ENCODE measurements around the gene BRMS1L. TPM values are rescaled to one million over a fixed set of nuclear protein-coding genes. Genes with fewer than 3 reads are reported as not detected.

BRMS1L gene
- total RNA-seq, 2 donors from 2014 or later: 9.0 to 9.4 TPM

DNA sequence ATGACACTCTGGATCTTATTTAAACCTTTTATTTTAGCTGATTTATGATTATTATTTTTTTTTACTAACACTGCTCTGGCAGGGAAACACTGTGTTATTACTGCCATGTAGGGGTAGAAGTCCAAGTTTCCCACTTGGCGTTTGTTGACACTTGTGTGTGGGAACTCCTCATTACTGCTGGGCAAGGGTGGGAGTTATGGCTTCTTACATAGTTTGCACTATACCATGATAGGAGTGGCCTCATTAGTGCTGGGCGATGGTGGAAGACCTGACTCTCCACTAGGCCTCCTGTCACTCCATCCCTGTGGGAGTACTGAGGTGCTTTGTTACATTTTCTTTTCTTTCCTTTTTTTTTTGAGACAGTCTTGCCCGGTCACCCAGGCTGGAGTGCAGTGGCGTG lies 83.5 kb downstream of the BRMS1L start:
- TF ChIP-seq, protein P1, sequence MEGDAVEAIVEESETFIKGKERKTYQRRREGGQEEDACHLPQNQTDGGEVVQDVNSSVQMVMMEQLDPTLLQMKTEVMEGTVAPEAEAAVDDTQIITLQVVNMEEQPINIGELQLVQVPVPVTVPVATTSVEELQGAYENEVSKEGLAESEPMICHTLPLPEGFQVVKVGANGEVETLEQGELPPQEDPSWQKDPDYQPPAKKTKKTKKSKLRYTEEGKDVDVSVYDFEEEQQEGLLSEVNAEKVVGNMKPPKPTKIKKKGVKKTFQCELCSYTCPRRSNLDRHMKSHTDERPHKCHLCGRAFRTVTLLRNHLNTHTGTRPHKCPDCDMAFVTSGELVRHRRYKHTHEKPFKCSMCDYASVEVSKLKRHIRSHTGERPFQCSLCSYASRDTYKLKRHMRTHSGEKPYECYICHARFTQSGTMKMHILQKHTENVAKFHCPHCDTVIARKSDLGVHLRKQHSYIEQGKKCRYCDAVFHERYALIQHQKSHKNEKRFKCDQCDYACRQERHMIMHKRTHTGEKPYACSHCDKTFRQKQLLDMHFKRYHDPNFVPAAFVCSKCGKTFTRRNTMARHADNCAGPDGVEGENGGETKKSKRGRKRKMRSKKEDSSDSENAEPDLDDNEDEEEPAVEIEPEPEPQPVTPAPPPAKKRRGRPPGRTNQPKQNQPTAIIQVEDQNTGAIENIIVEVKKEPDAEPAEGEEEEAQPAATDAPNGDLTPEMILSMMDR (conservative IDR thresholded peaks at IDR 0.05): no peak
- H3K4me1 Mint-ChIP-seq: no peaks in the 10 kb centered on the region
- no peaks in the 10 kb centered on the region for H3K4me1 ChIP-seq (ENCODE audit: control insufficient read depth, insufficient read depth, low read length)
- no peak overlapping the region for H3K27ac ChIP-seq (ENCODE audit: low read depth, low read length)
- H3K9ac ChIP-seq (ENCODE audit: extremely low read depth, low read length, poor library complexity, severe bottlenecking): no peak overlapping the region
- no peak overlapping the region for H3K4me3 ChIP-seq (ENCODE audit: low read length)
- H3K27me3 Mint-ChIP-seq (ENCODE audit: insufficient read depth): no peaks in the 10 kb centered on the region
- H3K27ac Mint-ChIP-seq: no peak overlapping the region
- no peak for DNase-seq
- no peaks in the 10 kb centered on the region for H3K36me3 Mint-ChIP-seq (ENCODE audit: low read depth)
- H3K27me3 ChIP-seq (ENCODE audit: control insufficient read depth, insufficient read depth, low read length, poor library complexity, severe bottlenecking): no peaks in the 10 kb centered on the region
- WGBS, 2 experiments (ENCODE audit: insufficient coverage in 1 of 2, insufficient read length in 1 of 2): 90 to 94% methylated on average over 2 to 4 of the region's 4 CpGs
- H3K4me3 Mint-ChIP-seq: no peak overlapping the region
- H3K36me3 ChIP-seq (ENCODE audit: control insufficient read depth, insufficient read depth, low read length): no peaks in the 10 kb centered on the region
- no peaks in the 10 kb centered on the region for H3K9me3 ChIP-seq (ENCODE audit: control insufficient read depth, low read length)
- no peaks in the 10 kb centered on the region for H3K9me3 Mint-ChIP-seq

DNA sequence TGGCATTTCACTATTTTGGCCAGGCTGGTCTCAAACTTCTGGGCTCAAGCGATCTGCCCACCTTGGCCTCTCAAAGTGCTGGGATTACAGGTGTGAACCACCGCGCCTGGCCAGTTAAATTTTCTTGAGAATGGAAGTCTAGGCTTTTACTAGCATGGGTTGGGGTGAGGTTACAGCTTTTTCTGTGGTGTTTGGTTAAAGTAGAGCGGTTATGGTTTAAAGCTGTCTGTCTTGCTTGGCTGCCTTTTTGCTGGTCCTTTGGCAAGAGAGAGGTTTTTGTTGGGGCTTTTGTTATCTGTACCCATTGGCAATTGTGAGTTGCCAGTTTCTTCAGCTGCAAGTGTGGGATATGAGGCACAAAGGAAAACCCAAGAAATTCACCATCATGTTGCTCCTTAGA lies 84.1 kb downstream of the BRMS1L start:
- Histone ChIP-seq H3K9ac (ENCODE audit: extremely low read depth, low read length, poor library complexity, severe bottlenecking) (no peak overlapping the region), H3K4me1 (ENCODE audit: control insufficient read depth, insufficient read depth, low read length) (no peaks in the 10 kb centered on the region), H3K36me3 (ENCODE audit: control insufficient read depth, insufficient read depth, low read length) (no peaks in the 10 kb centered on the region), H3K9me3 (ENCODE audit: control insufficient read depth, low read length) (no peaks in the 10 kb centered on the region), H3K27ac (ENCODE audit: low read depth, low read length) (no peak overlapping the region), H3K4me3 (ENCODE audit: low read length) (no peak overlapping the region), H3K27me3 (ENCODE audit: control insufficient read depth, insufficient read depth, low read length, poor library complexity, severe bottlenecking) (no peaks in the 10 kb centered on the region)
- Mint-ChIP-seq H3K27ac (no peak overlapping the region), H3K4me1 (no peaks in the 10 kb centered on the region), H3K36me3 (ENCODE audit: low read depth) (no peaks in the 10 kb centered on the region), H3K27me3 (ENCODE audit: insufficient read depth) (no peaks in the 10 kb centered on the region), H3K4me3 (no peak overlapping the region), H3K9me3 (no peaks in the 10 kb centered on the region)
- DNase-seq: no peak
- TF ChIP-seq, protein P1 (conservative IDR thresholded peaks at IDR 0.05): no peak
- WGBS, 2 experiments (ENCODE audit: insufficient coverage in 1 of 2, insufficient read length in 1 of 2): 94 to 100% methylated on average over 2 to 4 of the region's 4 CpGs

DNA sequence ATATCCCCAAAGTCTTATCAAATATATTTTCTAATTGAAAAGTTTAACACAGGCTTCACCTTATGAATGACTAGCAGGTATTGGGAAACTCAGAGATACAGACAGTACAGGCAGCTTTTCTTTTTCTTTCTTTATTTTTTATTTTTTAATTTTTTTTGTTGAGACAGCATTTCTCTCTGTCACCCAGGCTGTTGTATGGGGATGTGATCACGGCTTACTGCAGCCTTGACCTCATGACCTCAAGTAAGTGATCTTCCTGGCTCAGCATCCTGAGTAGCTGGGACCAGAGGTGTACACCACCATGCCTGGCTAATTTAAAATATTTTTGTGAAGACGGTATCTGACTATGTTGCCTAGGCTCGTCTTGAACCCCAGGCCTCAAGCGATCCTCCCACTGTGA lies 85.0 kb downstream of the BRMS1L start:
- WGBS, 2 experiments (ENCODE audit: insufficient coverage in 1 of 2, insufficient read length in 1 of 2): 85 to 94% methylated on average over 4 of the region's 4 CpGs
- Histone ChIP-seq H3K27me3 (ENCODE audit: control insufficient read depth, insufficient read depth, low read length, poor library complexity, severe bottlenecking) (no peaks in the 10 kb centered on the region), H3K4me1 (ENCODE audit: control insufficient read depth, insufficient read depth, low read length) (no peaks in the 10 kb centered on the region), H3K36me3 (ENCODE audit: control insufficient read depth, insufficient read depth, low read length) (no peaks in the 10 kb centered on the region), H3K27ac (ENCODE audit: low read depth, low read length) (no peak overlapping the region), H3K9me3 (ENCODE audit: control insufficient read depth, low read length) (no peaks in the 10 kb centered on the region), H3K9ac (ENCODE audit: extremely low read depth, low read length, poor library complexity, severe bottlenecking) (no peak overlapping the region), H3K4me3 (ENCODE audit: low read length) (no peak overlapping the region)
- Mint-ChIP-seq H3K9me3 (no peaks in the 10 kb centered on the region), H3K4me1 (no peaks in the 10 kb centered on the region), H3K27ac (no peak overlapping the region), H3K27me3 (ENCODE audit: insufficient read depth) (no peaks in the 10 kb centered on the region), H3K4me3 (no peak overlapping the region), H3K36me3 (ENCODE audit: low read depth) (no peaks in the 10 kb centered on the region)
- DNase-seq: no peak
- TF ChIP-seq, protein P1 (conservative IDR thresholded peaks at IDR 0.05): no peak
